ENCODE results near the gene CCNI. TPM values are rescaled to one million over a fixed set of nuclear protein-coding genes. Genes with fewer than 3 reads are reported as not detected.

The CCNI gene
- total RNA-seq, 1 donor from 2014 or later = 511 TPM

DNA sequence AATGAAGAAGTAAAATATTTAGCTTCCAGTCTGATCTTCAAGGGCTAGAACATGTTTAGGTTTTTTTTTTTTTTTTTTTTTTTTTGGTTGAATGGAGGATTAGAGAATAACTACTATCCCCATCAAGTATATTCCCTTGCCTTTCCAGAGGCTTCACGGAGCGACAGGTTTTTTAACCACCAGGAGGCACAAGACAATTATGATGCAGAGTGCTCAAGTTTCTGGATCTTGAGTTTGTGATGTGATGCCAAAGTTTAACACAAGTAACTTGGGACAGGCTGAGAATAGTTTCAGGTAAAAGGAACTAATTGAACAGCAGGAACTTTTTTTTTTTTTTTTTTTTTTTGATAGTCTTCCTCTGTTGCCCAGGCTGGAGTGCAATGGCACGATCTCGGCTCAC, 30.3 kb downstream of the CCNI start:
- Mint-ChIP-seq H3K27me3 (ENCODE audit: insufficient read depth, low read depth) (no peaks in the 10 kb centered on the region), H3K27ac (no peak overlapping the region), H3K9me3 (no peaks in the 10 kb centered on the region), H3K36me3 (peaks cover 11% of the 10 kb centered on the region), H3K4me1 (no peaks in the 10 kb centered on the region), H3K4me3 (no peak overlapping the region)
- Histone ChIP-seq H3K9me3 (ENCODE audit: low read depth) (no peaks in the 10 kb centered on the region), H3K4me1 (peaks cover 11% of the 10 kb centered on the region), H3K4me3 (no peak overlapping the region), H3K4me2 (no peak overlapping the region), H3K36me3 (peaks cover 9% of the 10 kb centered on the region), H3F3A (ENCODE audit: low read depth) (peaks cover 75% of the 10 kb centered on the region), H3K9ac (no peak overlapping the region), H2AFZ (replicated peaks) (no peak overlapping the region), H3K79me2 (ENCODE audit: low read depth) (peaks cover 9% of the 10 kb centered on the region), H3K27me3 (no peaks in the 10 kb centered on the region), H3K27ac (peak overlapping the region; percentile 55), H4K20me1 (ENCODE audit: low read depth) (peaks cover 33% of the 10 kb centered on the region)
- DNase-seq (ENCODE audit: low spot score) = peak; percentile 50
- TF ChIP-seq EZH2 (IDR thresholded peaks at IDR 0.05) = no peak
- no peak for TF ChIP-seq EZH2phosphoT487 (IDR thresholded peaks at IDR 0.05)
- TF ChIP-seq CTCF (IDR thresholded peaks at IDR 0.05) = peak; percentile 51

DNA sequence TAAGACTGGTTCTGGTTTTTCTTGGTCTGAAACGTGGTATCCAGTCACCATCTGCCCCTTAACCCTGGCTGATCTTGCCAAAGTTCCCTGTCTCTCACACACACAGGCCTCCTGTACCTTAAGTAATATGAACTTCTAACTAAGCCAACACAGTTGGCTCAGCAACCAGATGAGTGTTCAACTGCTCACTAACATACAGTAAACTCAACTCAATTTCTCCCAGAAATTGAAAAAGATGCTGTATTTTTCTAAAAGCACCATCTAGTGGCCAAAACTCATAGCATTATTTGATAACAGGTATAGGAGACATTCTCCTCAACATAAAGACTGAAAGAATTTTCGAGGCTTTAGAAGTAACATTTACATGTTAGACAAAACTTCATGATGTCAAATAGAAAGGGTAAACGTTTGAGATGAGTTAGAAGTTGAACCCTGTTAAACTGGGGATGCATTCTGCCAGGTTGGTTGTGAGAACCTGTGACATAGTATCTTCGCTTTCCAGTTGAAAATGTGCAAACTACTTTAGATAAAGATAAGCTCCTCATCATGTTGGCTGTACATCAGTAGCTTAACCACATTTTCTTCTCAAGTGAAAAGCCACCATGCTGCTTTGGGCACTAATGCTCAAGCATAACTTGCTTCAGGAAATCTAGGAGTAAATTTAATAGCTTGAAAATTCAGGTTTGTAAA, 31.2 kb downstream of the CCNI start:
- no peaks in the 10 kb centered on the region for H3K27me3 Mint-ChIP-seq (ENCODE audit: insufficient read depth, low read depth)
- no peak overlapping the region for H3K27ac Mint-ChIP-seq
- no peaks in the 10 kb centered on the region for H3K9me3 Mint-ChIP-seq
- no peaks in the 10 kb centered on the region for H3K27me3 ChIP-seq
- H3K9ac ChIP-seq = no peak overlapping the region
- peak overlapping the region; percentile 55 for H3K27ac ChIP-seq
- H3K36me3 Mint-ChIP-seq = peaks cover 6% of the 10 kb centered on the region
- H3K79me2 ChIP-seq (ENCODE audit: low read depth) = peaks cover 2% of the 10 kb centered on the region
- peak; percentile 72 for TF ChIP-seq CTCF (IDR thresholded peaks at IDR 0.05)
- TF ChIP-seq EZH2 (IDR thresholded peaks at IDR 0.05) = no peak
- H3K4me1 ChIP-seq = peaks cover 5% of the 10 kb centered on the region
- peaks cover under 1% of the 10 kb centered on the region for H3K36me3 ChIP-seq
- H4K20me1 ChIP-seq (ENCODE audit: low read depth) = peaks cover 27% of the 10 kb centered on the region
- DNase-seq (ENCODE audit: low spot score) = peak; percentile 28
- H3K4me3 Mint-ChIP-seq = no peak overlapping the region
- no peaks in the 10 kb centered on the region for H3K9me3 ChIP-seq (ENCODE audit: low read depth)
- H3F3A ChIP-seq (ENCODE audit: low read depth) = peaks cover 66% of the 10 kb centered on the region
- no peaks in the 10 kb centered on the region for H3K4me1 Mint-ChIP-seq
- H3K4me2 ChIP-seq = no peak overlapping the region
- H2AFZ ChIP-seq (replicated peaks) = no peak overlapping the region
- H3K4me3 ChIP-seq = no peak overlapping the region

DNA sequence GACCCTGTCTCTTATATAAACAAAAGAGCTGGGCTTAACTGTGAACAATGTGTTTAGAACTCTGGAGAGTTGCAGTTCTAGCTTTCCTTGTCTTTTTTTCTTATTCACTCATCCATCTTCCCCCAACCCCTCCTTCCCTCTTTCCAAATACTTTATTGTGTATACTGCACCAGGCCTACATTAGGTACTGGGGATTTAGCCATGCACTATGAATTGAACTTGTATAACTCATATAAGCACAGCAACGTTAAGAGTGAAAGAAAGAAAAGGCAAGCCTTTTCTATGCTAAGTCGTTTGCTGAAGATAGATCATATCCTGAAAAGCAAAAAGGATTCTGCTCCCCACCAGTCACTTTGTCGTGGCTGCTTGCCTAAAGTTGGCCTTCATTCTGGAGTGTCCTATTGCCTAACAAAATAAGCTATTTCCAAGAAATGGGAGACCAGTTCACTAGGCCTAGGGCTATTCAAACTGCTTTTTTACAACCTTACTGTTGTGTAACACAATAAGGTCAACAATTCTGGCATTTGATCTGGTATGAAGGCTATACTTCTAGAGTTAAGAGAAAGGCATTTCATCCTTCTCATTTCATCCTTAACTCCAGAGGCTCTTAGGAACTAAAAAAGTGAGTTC, 32.2 kb downstream of the CCNI start:
- Mint-ChIP-seq H3K36me3 (peaks cover 8% of the 10 kb centered on the region), H3K27me3 (ENCODE audit: insufficient read depth, low read depth) (no peaks in the 10 kb centered on the region), H3K27ac (no peak overlapping the region), H3K4me1 (no peaks in the 10 kb centered on the region), H3K4me3 (no peak overlapping the region), H3K9me3 (no peaks in the 10 kb centered on the region)
- TF ChIP-seq EZH2phosphoT487 (IDR thresholded peaks at IDR 0.05) (no peak), CTCF (IDR thresholded peaks at IDR 0.05) (no peak), EZH2 (IDR thresholded peaks at IDR 0.05) (no peak)
- no peak overlapping the region for H3K27ac ChIP-seq
- H4K20me1 ChIP-seq (ENCODE audit: low read depth) = peaks cover 26% of the 10 kb centered on the region
- no peaks in the 10 kb centered on the region for H3K27me3 ChIP-seq
- peaks cover 56% of the 10 kb centered on the region for H3F3A ChIP-seq (ENCODE audit: low read depth)
- H3K4me2 ChIP-seq = no peak overlapping the region
- no peak overlapping the region for H3K9ac ChIP-seq
- no peaks in the 10 kb centered on the region for H3K79me2 ChIP-seq (ENCODE audit: low read depth)
- no peaks in the 10 kb centered on the region for H3K4me1 ChIP-seq
- no peaks in the 10 kb centered on the region for H3K9me3 ChIP-seq (ENCODE audit: low read depth)
- DNase-seq (ENCODE audit: low spot score) = no peak
- no peak overlapping the region for H2AFZ ChIP-seq (replicated peaks)
- no peaks in the 10 kb centered on the region for H3K36me3 ChIP-seq
- H3K4me3 ChIP-seq = no peak overlapping the region

Measured in neural progenitor cell (in vitro differentiated cells).